Measurements from ENCODE around the gene NCOA5.

NCOA5 gene

DNA sequence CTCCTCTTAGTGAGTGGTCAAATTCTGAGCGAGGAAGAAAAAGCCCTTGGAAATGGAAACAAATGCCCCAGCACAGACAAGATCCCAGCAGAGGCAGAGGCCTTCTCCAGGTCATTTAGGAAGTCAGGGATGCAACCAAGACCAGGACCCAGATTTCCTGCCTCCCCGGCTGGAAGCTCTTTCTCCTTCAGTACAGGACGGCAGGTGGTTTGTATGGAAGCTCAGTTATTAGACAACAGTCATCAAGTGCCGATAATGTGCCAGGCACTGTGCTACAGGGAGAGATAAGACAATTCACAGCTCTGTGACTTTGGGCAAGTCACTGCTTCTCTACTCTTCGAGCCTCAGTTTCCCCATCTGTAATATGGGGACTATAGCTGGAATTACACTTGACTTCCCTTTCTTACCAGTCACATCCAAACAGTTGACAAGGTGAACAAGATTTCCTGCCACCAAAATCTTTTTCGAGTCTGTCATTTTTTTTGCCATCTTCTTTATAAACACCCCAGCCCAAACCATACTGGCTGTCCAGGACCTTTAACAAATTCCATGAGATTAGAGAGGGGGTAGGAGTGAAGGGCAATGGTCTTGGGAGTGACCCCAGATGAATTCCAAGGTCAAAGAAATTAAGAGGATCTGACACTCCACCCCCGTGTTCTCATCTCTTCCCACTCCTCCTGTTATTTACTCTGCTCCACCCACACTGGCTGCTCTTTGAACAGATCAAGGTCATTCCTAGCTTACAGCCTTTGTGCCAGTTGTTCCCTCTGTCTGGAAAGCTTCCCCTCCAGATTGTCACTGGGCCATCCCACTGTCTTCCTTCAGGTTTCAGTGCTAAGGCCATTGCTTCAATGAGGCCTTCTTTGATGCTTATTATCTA is 75.0 kb downstream of the NCOA5 start:
- no peak for DNase-seq
- no peak for ATAC-seq

DNA sequence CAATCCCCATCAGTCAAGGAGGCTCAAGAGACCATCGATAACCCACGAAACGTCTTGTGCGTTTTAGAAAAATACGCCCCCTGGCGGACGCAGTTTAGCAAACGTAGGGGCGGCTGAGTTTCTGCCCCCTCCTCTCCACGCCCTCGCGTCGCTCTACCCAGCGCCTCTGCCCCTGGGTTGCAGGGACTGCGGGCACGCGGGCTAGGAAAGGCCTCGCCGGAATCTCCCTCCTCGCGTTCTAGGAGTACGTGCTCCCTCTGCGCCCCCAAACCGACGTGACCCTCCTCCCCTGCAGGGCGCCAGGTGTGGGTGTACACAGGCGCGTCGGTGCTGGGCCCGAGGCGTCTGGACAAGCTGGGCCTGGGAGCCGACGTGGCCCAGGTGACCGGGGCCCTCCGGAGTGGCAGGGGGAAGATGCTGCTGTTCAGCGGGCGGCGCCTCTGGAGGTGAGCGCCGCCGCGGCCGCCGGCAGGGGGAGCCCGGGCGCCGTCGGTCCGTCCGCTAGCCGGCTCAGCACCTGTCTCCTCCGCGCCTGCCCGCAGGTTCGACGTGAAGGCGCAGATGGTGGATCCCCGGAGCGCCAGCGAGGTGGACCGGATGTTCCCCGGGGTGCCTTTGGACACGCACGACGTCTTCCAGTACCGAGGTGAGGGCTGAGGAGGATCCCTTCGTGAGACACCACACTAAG is 75.8 kb downstream of the NCOA5 start:
- DNase-seq: peak; percentile 80
- ATAC-seq: peak; percentile 80

DNA sequence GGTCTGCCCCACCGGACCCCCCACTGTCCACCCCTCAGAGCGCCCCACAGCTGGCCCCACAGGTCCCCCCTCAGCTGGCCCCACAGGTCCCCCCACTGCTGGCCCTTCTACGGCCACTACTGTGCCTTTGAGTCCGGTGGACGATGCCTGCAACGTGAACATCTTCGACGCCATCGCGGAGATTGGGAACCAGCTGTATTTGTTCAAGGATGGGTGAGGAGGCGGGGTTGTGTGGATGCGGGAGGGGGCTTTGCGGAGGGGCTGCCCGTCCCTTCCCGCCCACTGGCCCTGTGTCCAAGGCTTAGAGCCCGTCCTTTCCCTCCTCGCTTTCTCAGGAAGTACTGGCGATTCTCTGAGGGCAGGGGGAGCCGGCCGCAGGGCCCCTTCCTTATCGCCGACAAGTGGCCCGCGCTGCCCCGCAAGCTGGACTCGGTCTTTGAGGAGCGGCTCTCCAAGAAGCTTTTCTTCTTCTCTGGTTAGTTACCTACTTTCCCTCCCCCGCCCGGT is 76.4 kb downstream of the NCOA5 start:
- DNase-seq (no peak), ATAC-seq (no peak)

DNA sequence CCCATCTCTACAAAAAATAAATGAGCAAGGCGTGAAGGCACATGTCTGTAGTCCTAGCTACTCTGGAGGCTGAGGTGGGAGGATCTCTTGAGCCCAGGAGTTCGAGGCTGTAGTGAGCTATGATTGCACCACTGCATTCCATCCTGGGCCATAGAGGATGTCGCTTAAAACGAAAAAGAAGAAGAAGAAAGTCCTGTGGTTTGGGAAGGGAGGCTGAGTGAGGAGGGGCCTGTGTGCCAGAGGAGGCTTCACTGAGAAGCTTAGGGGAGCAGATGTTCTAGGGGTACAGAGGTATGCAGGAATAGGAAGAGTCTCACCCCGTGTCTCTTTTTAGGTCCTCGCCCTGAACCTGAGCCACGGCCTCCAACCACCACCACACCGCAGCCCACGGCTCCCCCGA is 76.8 kb downstream of the NCOA5 start:
- DNase-seq (no peak), ATAC-seq (no peak)

DNA sequence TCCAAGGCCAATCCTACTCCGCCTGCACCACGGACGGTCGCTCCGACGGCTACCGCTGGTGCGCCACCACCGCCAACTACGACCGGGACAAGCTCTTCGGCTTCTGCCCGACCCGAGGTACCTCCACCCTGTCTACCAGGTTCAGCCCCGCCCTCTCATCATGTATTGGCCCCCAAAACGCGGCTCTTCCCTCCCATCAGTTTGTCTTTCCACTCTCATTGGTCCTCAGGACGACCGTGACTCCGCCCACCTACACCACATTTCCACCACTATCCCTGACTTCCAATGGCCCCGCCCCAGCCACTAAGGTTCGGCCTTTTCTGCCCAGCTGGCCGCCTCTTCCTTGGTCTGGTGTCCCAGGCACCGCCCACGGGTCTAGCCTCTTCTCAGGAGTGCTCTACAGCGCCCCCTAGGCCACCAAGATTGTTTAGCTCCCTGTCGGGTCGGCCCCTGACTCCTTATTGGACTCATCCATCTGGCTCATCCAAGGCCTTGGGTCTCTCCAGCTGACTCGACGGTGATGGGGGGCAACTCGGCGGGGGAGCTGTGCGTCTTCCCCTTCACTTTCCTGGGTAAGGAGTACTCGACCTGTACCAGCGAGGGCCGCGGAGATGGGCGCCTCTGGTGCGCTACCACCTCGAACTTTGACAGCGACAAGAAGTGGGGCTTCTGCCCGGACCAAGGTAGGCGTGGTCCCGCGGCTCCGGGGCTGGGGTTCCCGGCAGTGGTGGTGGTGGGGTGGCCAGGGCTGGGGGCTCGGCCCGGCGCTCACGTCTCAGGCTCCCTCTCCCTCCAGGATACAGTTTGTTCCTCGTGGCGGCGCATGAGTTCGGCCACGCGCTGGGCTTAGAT is 77.9 kb downstream of the NCOA5 start:
- DNase-seq (peak; percentile 73), ATAC-seq (no peak)
